T-cell (primary cell): ENCODE measurements around the gene CEP170. TPM values are rescaled to one million over a fixed set of nuclear protein-coding genes. Genes with fewer than 3 reads are reported as not detected.

Experiments
- ATAC-seq, 4 experiments: fragments of 200-7000 bp in 3 of 4; fragments of 150-1000 bp in 1 of 4; cut with Tn5 transposase; replicated peaks in 1 of 4; 1 replicate in 3 of 4; 2 replicates in 1 of 4; pipeline ENCODE4 v1.10.0; 2021; ENCODE audit warnings: moderate library complexity in 3 of 4, mild to moderate bottlenecking in 2 of 4, moderate number of reproducible peaks in 1 of 4
- CTCF ChIA-PET, 2 donors: fragments of 300-600 bp; sonication (Branson Sonifier 250); formaldehyde crosslinking; loops; one replicate each; lab custom pipeline; 2022; ENCODE audit warnings: antibody characterized with exemption in 2 of 2; lab: Charles Lee
- POLR2A ChIA-PET, 2 donors: fragments of 300-600 bp; sonication (Branson Sonifier 250); formaldehyde crosslinking; loops; one replicate each; lab custom pipeline; 2022; ENCODE audit warnings: antibody characterized with exemption in 2 of 2; lab: Charles Lee
- DNase-seq, 35 experiments: peaks; one replicate each; pipeline versions ENCODE4 v3.0.0 to v3.0.0-alpha.2; 2013 to 2023
- H3K27ac ChIP-seq: one replicate; pipeline ENCODE4 v1.5.1; 2013; ENCODE audit warnings: low read length
- H3K27me3 ChIP-seq, 2 experiments: replicated peaks in 1 of 2; 1 replicate in 1 of 2; 2 replicates in 1 of 2; pipeline versions ENCODE4 v1.6.1 to v1.7.0; 2013; ENCODE audit warnings: low read length in 1 of 2, mixed read lengths in 1 of 2; ENCODE audit not compliant: control insufficient read depth in 2 of 2, insufficient read depth in 2 of 2; ENCODE audit errors: extremely low read depth in 1 of 2
- H3K36me3 ChIP-seq, 2 donors: 1 replicate in 1 of 2; 2 replicates in 1 of 2; pipeline versions ENCODE4 v1.6.1 to v1.7.0; 2013; ENCODE audit warnings: low read length in 1 of 2; ENCODE audit not compliant: control insufficient read depth in 2 of 2, insufficient read depth in 1 of 2; ENCODE audit errors: extremely low read depth in 1 of 2
- H3K4me1 ChIP-seq, 2 experiments: 1 replicate in 1 of 2; 2 replicates in 1 of 2; pipeline versions ENCODE4 v1.6.1 to v1.7.0; 2013; ENCODE audit warnings: low read length in 2 of 2, mixed read lengths in 1 of 2; ENCODE audit not compliant: insufficient read depth in 2 of 2, control insufficient read depth in 1 of 2; ENCODE audit errors: extremely low read depth in 1 of 2
- H3K4me3 ChIP-seq, 2 donors: 1 replicate in 1 of 2; 2 replicates in 1 of 2; pipeline versions ENCODE4 v1.5.1 to v1.7.0; 2013; ENCODE audit warnings: mild to moderate bottlenecking in 2 of 2, low read length in 1 of 2, moderate library complexity in 1 of 2; ENCODE audit not compliant: control insufficient read depth in 1 of 2; ENCODE audit errors: extremely low read depth in 1 of 2
- H3K9me3 ChIP-seq: 2 replicates; pipeline ENCODE4 v1.7.0; 2013
- H3K27ac Mint-ChIP-seq, 2 donors: one replicate each; pipeline ENCODE4 v1.8.0; 2020 to 2021; ENCODE audit warnings: mild to moderate bottlenecking in 2 of 2, mixed read lengths in 2 of 2
- H3K27me3 Mint-ChIP-seq, 2 donors: one replicate each; pipeline ENCODE4 v1.8.0; 2021 to 2022; ENCODE audit warnings: mixed read lengths in 2 of 2
- H3K36me3 Mint-ChIP-seq: one replicate; pipeline ENCODE4 v1.8.0; 2021; ENCODE audit warnings: mixed read lengths
- H3K4me1 Mint-ChIP-seq, 3 donors: one replicate each; pipeline ENCODE4 v1.8.0; 2020 to 2022; ENCODE audit warnings: mixed read lengths in 3 of 3, mild to moderate bottlenecking in 1 of 3
- H3K4me3 Mint-ChIP-seq, 3 donors: one replicate each; pipeline ENCODE4 v1.8.0; 2020 to 2022; ENCODE audit warnings: mild to moderate bottlenecking in 3 of 3, mixed read lengths in 3 of 3, moderate library complexity in 3 of 3
- H3K9me3 Mint-ChIP-seq, 3 donors: one replicate each; pipeline ENCODE4 v1.8.0; 2020 to 2022; ENCODE audit warnings: mixed read lengths in 3 of 3
- WGBS: methylation state at CpG from one replicate; pipeline ENCODE4 v1.1.5; 2013; ENCODE audit warnings: missing lambda C conversion rate; ENCODE audit not compliant: insufficient coverage; 5-methylcytosine and 5-hydroxymethylcytosine counted together
- total RNA-seq, 35 experiments: library from RNA in 6 of 35; stranded (reverse) in 6 of 35; fragments of 120-200 nt in 1 of 35; gene quantifications; one replicate each; pipeline versions ENCODE4 v1.2.1 to v1.2.4 and lab custom pipeline; 2013 to 2026

Gene CEP170
- total RNA-seq, 5 donors from 2014 or later (not counting 1 experiment from before 2014, with no cell fraction given) = 32.7 to 50.4 (median 37.0) TPM

GRCh38 chr1:243281672-243282071, 26.6 kb upstream of the CEP170 start:
- no peak for ATAC-seq
- Histone ChIP-seq H3K9me3 (peaks cover 3% of the 10 kb centered on the region), H3K27ac (no peak overlapping the region), H3K4me3 (no peak overlapping the region), H3K27me3 (no peaks in the 10 kb centered on the region), H3K4me1 (peaks cover 0 to 12% of the 10 kb centered on the region in 2 experiments), H3K36me3 (peaks cover 0 to 15% of the 10 kb centered on the region in 2 donors)
- Mint-ChIP-seq H3K4me1 (peaks cover 17 to 20% (median 17%) of the 10 kb centered on the region in 3 donors), H3K36me3 (peaks cover 61% of the 10 kb centered on the region), H3K27ac (no peak overlapping the region), H3K27me3 (no peaks in the 10 kb centered on the region), H3K9me3 (peaks cover 2 to 8% (median 4%) of the 10 kb centered on the region in 3 donors), H3K4me3 (no peak overlapping the region)
- POLR2A ChIA-PET = no interaction called here
- no peak for DNase-seq
- 100% methylated on average over 1 of the region's 5 CpGs for WGBS
- CTCF ChIA-PET = no interaction called here

- CTCF ChIA-PET = no interaction called here
- peaks cover 2 to 8% (median 4%) of the 10 kb centered on the region in 3 donors for H3K9me3 Mint-ChIP-seq
- peaks cover 7 to 10% (median 8%) of the 10 kb centered on the region in 3 donors for H3K4me1 Mint-ChIP-seq
- peaks cover 0 to 3% of the 10 kb centered on the region in 2 experiments for H3K4me1 ChIP-seq
- H3K4me3 ChIP-seq = no peak overlapping the region
- peaks cover 0 to 10% of the 10 kb centered on the region in 2 donors for H3K36me3 ChIP-seq
- 100% methylated on average over 1 of the region's 3 CpGs for WGBS
- no peaks in the 10 kb centered on the region for H3K27me3 ChIP-seq
- peaks cover 3% of the 10 kb centered on the region for H3K9me3 ChIP-seq
- POLR2A ChIA-PET = interaction anchor here in 1 of 2 donors (0.6 kb wide), 1 partner anchor 1636 kb away, joined by 3 read pairs; no protein-coding TSS in a partner anchor
- H3K27ac Mint-ChIP-seq = no peak overlapping the region
- H3K36me3 Mint-ChIP-seq = peaks cover 62% of the 10 kb centered on the region
- no peak overlapping the region for H3K4me3 Mint-ChIP-seq
- H3K27ac ChIP-seq = no peak overlapping the region
- no peaks in the 10 kb centered on the region for H3K27me3 Mint-ChIP-seq
- ATAC-seq = no peak
- no peak for DNase-seq
Observed at GRCh38 chr1:243280571-243281129, 25.6 kb upstream of the CEP170 start.

- Mint-ChIP-seq H3K4me3 (no peak overlapping the region), H3K27me3 (no peaks in the 10 kb centered on the region), H3K4me1 (peaks cover 3 to 6% (median 3%) of the 10 kb centered on the region in 3 donors), H3K36me3 (peaks cover 58% of the 10 kb centered on the region), H3K27ac (no peak overlapping the region), H3K9me3 (no peaks in the 10 kb centered on the region)
- peaks cover 0 to 18% of the 10 kb centered on the region in 2 donors for H3K36me3 ChIP-seq
- no peak overlapping the region for H3K4me3 ChIP-seq
- ChIA-PET POLR2A (interaction anchor here in 1 of 2 donors (0.6 kb wide), 2 partner anchors 720 to 1036 kb away, joined by 4 to 7 read pairs; no protein-coding TSS in a partner anchor), CTCF (interaction anchor here in 1 of 2 donors (0.7 kb wide), 1 partner anchor 530 kb away, joined by 9 read pairs; no protein-coding TSS in a partner anchor)
- DNase-seq (no peak), ATAC-seq (no peak)
- no peaks in the 10 kb centered on the region for H3K4me1 ChIP-seq
- H3K27me3 ChIP-seq = no peaks in the 10 kb centered on the region
- H3K27ac ChIP-seq = no peak overlapping the region
- H3K9me3 ChIP-seq = peaks cover 3% of the 10 kb centered on the region
- WGBS = no CpG with 5 or more reads among the region's 3 CpGs
Observed at GRCh38 chr1:243275316-243275715, 20.2 kb upstream of the CEP170 start.

GRCh38 chr1:243273945-243274344, 18.9 kb upstream of the CEP170 start:
- Histone ChIP-seq H3K9me3 (peaks cover 3% of the 10 kb centered on the region), H3K27me3 (no peaks in the 10 kb centered on the region), H3K36me3 (peaks cover 0 to 18% of the 10 kb centered on the region in 2 donors), H3K27ac (no peak overlapping the region), H3K4me1 (peaks cover 0 to 4% of the 10 kb centered on the region in 2 experiments), H3K4me3 (no peak overlapping the region)
- Mint-ChIP-seq H3K27ac (no peak overlapping the region), H3K4me3 (no peak overlapping the region), H3K36me3 (peaks cover 59% of the 10 kb centered on the region), H3K4me1 (peaks cover 7 to 13% (median 11%) of the 10 kb centered on the region in 3 donors), H3K9me3 (no peaks in the 10 kb centered on the region), H3K27me3 (no peaks in the 10 kb centered on the region)
- WGBS = 90% methylated on average over 2 of the region's 2 CpGs
- DNase-seq = no peak
- ChIA-PET POLR2A (no interaction called here), CTCF (no interaction called here)
- no peak for ATAC-seq

GRCh38 chr1:243273506-243273905, 18.4 kb upstream of the CEP170 start:
- no CpG with 5 or more reads among the region's 3 CpGs for WGBS
- DNase-seq (no peak), ATAC-seq (no peak)
- Mint-ChIP-seq H3K27me3 (no peaks in the 10 kb centered on the region), H3K4me1 (peaks cover 7 to 17% (median 14%) of the 10 kb centered on the region in 3 donors), H3K27ac (no peak overlapping the region), H3K9me3 (no peaks in the 10 kb centered on the region), H3K4me3 (no peak overlapping the region), H3K36me3 (peaks cover 58% of the 10 kb centered on the region)
- Histone ChIP-seq H3K4me3 (no peak overlapping the region), H3K4me1 (peaks cover 0 to 4% of the 10 kb centered on the region in 2 experiments), H3K36me3 (peaks cover 0 to 15% of the 10 kb centered on the region in 2 donors), H3K27ac (no peak overlapping the region), H3K27me3 (no peaks in the 10 kb centered on the region), H3K9me3 (peaks cover 3% of the 10 kb centered on the region)
- CTCF ChIA-PET = interaction anchor here in 1 of 2 donors (0.6 kb wide), 1 partner anchor 19 kb away, joined by 4 read pairs; no protein-coding TSS in a partner anchor
- POLR2A ChIA-PET = interaction anchor here in 1 of 2 donors (0.6 to 1.4 kb wide), 3 partner anchors 18 to 363 kb away, joined by 3 to 4 read pairs (median 3); partner anchors contain the start of genes CEP170 and SDCCAG8

- DNase-seq (no peak), ATAC-seq (no peak)
- no peaks in the 10 kb centered on the region for H3K9me3 Mint-ChIP-seq
- peaks cover 15 to 23% (median 23%) of the 10 kb centered on the region in 3 donors for H3K4me1 Mint-ChIP-seq
- no peak overlapping the region for H3K27ac Mint-ChIP-seq
- no peak overlapping the region for H3K4me3 Mint-ChIP-seq
- H3K9me3 ChIP-seq = peaks cover 3% of the 10 kb centered on the region
- H3K36me3 ChIP-seq = peaks cover 0 to 15% of the 10 kb centered on the region in 2 donors
- no peaks in the 10 kb centered on the region for H3K27me3 ChIP-seq
- peaks cover 52% of the 10 kb centered on the region for H3K36me3 Mint-ChIP-seq
- no peaks in the 10 kb centered on the region for H3K27me3 Mint-ChIP-seq
- H3K4me1 ChIP-seq = peaks cover 2 to 4% of the 10 kb centered on the region in 2 experiments
- ChIA-PET POLR2A (interaction anchor here in 1 of 2 donors (1.4 kb wide), 1 partner anchor 17 kb away, joined by 4 read pairs; the partner anchor contains the start of genes CEP170 and SDCCAG8), CTCF (interaction anchor here (0.6 to 0.7 kb wide), 2 partner anchors 18 to 22 kb away, joined by 3 read pairs; no protein-coding TSS in a partner anchor)
- no peak overlapping the region for H3K27ac ChIP-seq
- no peak overlapping the region for H3K4me3 ChIP-seq
Observed at GRCh38 chr1:243272401-243272800, 17.3 kb upstream of the CEP170 start.
